Fibroblast of pulmonary artery (primary cell): ENCODE data around the gene HNRNPF.
"Not testable (repeated sequence)": the region's sequence is repeated elsewhere in the genome, so short reads cannot be mapped to it uniquely, and the experiment has no call there.

Source experiments
- DNase-seq: peaks from one replicate; pipeline ENCODE4 v3.0.0-alpha.2; 2010; ENCODE audit warnings: low read depth
- H3K4me3 ChIP-seq: replicated peaks from 2 replicates; pipeline ENCODE4 v1.5.1; 2011; ENCODE audit warnings: low read depth, mild to moderate bottlenecking, control low read depth, low read length, moderate library complexity
- CTCF ChIP-seq: IDR thresholded peaks from 2 replicates; pipeline ENCODE4 v1.5.1; 2011; ENCODE audit warnings: mild to moderate bottlenecking, control low read depth, low read length, inconsistent platforms; ENCODE audit errors: missing control alignments

HNRNPF gene

DNA sequence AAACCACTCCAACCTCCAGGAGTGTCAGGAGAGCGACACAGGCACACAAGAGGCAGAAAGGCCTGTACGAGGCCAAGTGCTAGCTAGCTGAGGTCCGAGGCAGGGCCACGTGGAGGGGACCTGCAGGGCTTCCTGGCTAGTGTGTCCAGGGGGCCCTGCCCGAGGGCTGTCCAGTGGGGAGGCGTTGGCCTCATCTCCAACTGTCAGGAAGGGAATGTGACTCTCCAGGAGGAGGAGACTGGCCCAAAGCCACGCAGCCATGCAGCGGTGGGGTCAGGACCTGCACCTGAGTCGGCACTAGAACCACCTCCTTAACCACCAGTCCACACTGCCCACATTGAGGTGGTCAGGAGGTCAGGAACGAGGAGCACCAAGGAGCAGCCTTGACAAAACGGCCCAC is 69.8 kb downstream of the HNRNPF start:
- no peak overlapping the region for H3K4me3 ChIP-seq
- no peak for DNase-seq
- no peak for TF ChIP-seq CTCF

GRCh38 chr10:43338117-43338516 is 70.9 kb downstream of the HNRNPF start:
- TF ChIP-seq CTCF: no peak
- H3K4me3 ChIP-seq: no peak overlapping the region
- DNase-seq: no peak

GRCh38 chr10:43337536-43337935 is 71.5 kb downstream of the HNRNPF start:
- not testable (repeated sequence) for H3K4me3 ChIP-seq, DNase-seq

DNA sequence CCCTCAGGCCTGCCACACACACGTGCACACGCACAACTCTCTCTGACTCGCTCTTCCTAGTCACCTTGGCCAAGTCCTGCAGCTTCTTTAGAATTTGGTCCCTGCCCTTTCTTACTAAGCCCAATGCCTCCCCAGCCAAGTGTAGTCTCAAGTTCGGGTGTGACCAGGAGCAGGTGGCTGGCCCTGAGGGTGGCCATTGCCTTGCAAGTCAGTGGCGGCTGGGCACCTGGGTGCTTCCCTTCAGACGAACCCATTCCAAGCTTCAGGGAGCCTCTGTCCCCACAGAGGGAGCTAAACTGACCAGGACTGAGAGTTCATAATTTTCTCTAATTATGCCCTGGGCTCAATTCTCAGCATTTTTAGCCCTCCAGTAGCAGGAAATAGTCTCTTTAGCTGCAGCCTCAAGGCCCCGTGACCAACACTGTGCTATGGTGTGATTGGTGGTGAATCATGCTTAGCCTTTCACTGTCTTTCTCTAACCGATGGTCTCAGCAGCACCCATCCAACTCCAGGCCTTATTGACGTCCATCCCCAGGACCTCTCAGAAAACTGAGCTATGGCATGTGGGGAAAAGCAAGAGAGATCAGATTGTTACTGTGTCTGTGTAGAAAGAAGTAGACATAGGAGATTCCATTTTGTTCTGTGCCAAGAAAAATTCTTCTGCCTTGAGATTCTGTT is 72.2 kb downstream of the HNRNPF start:
- TF ChIP-seq CTCF: no peak
- DNase-seq: no peak
- no peak overlapping the region for H3K4me3 ChIP-seq

DNA sequence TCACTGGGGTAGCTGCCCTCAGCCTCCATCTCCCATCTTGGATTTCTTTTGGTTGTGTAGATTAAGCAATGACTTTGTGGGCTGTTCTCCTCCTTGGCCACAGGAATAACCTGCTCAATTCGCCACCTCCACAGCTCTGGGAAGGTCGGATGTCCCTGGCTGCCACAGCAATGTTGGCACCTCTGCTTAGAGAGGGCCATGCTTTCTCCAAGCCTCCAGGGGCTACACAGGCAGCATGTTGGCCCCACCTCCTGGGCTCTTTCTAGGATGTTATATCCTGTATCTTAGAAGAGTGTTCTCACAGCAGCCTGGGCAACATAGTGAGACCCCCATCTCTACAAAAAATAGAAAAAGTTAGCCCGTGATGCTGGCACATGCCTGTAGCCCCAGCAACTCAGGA is 72.9 kb downstream of the HNRNPF start:
- H3K4me3 ChIP-seq: no peak overlapping the region
- TF ChIP-seq CTCF: no peak
- DNase-seq: no peak
